NCI-H2196 treated with DMSO at 0.1 percent for 48 hours (cell line): Measurements from ENCODE around the gene EIF4EBP3.
A peak's percentile ranks its signal among the peaks of the same experiment; 100 is the strongest.

Experiments used
- DNase-seq: peaks from one replicate; lab custom pipeline; 2025; ENCODE audit not compliant: unreplicated experiment; lab: John Stamatoyannopoulos, UW

EIF4EBP3 gene

DNA sequence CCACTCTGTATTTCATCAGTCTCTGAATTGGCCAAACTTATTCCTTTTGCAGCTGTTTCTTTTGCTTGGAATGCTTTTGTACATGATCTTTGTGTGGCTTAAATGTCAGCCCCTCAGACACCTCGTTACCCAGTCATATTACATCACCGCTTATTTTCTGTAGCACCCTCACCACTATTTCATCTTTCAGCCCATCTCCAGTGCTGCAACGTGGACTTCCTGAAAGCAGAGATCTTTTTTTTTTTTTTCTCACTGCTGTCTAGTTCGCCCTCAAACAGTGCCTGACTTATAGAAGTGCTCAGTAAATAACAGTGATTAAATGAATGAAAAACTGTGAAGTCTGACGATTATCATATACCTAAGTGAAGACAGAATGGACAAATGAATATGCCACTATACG, 9.0 kb downstream of the EIF4EBP3 start:
- no peak for DNase-seq

DNA sequence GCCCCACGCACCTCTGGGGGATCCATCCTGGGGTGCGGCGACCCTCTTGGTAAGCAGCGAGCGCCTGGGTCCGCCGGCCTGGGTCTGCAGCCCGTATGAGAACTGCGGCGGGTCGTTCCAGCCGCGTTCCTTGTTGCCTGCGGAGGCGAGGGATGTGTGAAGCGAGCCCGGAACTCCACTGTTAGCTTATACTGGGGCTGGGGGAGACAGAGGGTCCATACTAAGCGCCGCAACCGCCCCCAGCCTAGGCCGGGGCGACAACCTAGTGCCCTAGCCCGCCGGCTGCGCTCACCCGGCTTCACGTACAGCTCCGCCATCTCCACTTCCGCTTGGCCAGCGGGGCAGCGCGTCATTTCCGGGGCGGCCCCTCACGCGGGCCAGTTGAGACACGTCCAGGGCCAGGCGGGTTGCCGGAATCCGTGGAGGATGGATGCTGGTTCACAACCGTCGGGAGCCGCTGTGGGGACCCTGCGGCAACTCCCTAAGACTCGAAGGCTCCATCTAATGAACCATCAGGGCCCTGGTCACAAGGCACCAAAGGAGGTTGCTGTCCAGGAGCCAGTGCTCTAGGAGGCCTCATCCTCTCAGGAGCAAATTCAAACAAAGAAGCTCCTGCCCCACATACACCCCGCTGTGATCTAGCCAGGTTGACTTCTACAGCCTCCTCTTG, 9.8 kb downstream of the EIF4EBP3 start, which contains the start of gene SRA1:
Gene SRA1, minus strand, starts transcription at position 338 of the 670 bp plus-strand sequence. Its CDS starts 21 bp downstream, at position 317.
- DNase-seq = peak; percentile 83

DNA sequence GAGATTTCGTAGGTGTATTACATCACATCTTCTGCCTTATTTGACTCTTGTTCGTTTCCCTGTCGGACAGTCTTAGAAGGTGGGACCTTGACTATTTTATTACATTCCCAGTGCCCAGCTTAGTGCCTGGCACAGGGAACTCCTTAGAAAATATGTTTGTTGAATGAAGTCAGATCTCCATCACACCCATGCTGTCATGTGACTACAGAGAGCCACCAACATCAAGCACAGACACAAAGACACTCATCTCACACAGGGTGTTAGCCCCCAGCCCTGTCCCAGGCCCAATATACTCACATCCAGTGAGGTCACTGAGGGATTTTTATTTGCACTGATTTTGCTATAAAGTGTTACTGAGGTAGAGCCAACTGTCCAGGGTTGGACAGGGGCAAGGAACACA, 10.5 kb downstream of the EIF4EBP3 start:
- DNase-seq = no peak

DNA sequence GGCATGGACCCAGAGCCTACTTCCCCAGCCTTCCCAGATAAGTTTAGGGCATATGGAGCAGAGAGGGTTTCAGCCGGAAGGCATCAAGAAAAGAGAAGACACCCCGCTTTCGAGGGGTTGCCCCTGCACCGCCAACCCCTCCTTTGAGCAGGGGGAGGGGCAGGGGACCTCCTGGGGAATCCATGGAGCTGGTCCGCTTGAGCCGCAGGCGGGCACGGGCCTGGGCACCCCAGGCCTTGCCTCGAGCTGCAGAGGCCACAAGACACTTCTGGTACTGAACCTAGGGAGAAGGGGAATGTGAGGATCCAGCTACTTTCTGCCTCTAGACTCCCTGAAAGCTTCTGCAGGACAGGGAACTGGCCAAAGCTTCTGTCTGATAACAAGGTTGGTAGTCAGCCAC, 11.1 kb downstream of the EIF4EBP3 start:
- no peak for DNase-seq

DNA sequence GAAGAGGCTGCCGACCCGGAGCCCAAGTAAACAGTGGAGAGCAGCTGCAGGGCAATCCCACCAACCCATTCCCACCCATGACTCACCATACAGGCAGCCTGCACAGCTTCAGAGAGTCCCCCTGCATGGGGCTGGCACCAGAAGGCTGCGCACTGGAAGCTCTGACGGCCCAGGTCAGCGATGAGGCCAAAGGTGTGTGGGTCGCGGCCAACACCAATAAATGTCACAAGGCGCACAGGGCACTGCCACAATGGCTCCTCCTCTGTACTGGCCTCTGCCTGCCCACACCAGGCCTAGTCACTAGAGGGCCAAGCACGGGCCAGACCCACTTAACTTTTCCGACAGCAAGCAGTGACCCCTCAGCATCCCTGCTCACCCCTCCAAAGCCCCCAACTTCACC, 12.8 kb downstream of the EIF4EBP3 start:
- DNase-seq = no peak

DNA sequence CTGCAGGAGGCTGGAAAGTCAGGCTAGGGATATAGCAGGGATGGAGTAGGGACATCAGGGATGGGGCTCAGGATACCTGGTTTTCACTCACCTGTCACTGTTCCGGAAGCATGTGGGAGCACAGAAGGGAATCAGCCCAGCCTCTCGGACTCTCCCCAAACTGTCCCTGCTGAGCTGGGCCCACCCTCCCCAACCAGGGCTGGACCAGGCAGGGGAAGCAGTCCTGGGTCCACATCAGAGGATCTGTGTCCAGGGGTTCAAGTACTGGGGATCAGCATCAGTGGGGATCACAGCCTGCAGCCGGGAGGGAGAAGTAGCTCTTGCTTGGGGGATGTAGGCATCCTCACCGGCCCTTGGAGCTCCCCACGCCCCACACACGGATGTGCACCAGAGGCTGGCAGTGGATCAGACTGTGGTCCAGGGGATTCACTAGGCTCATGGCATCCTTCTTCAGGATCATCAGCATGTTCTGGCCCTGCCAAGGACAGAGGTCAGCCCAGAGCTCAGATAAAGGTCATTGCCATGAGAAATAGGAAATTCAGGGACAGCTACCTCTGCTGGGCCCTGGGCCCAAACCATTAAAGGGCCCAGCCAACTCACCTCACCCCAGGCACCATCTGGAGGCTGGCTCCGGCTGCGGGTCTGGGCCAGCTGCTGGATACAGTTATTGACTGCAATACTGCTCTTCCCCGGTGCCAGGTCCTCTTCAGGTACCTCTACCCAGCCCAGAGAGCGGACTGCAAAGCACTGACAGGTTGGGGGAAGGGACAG, 14.5 kb downstream of the EIF4EBP3 start:
- DNase-seq = no peak

DNA sequence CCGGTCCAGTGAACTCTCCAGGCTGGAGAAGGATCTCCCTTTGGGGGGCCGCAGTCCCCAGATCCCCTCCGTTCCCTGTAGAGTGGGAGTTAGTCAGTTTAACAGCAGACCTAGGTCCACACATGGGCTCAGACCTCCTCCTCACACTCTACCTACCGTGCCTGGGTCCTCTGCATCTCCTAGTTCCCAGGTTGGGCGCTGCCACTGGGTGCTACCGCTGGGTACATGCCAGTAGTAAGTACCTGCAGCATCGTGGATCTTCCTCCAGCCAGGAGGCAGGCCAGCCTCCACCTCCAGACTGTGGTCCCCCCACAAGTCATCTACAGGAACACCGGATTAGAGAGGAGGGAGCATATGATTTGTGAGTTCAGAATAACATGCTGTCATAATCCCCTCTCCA, 16.1 kb downstream of the EIF4EBP3 start:
- DNase-seq = no peak

DNA sequence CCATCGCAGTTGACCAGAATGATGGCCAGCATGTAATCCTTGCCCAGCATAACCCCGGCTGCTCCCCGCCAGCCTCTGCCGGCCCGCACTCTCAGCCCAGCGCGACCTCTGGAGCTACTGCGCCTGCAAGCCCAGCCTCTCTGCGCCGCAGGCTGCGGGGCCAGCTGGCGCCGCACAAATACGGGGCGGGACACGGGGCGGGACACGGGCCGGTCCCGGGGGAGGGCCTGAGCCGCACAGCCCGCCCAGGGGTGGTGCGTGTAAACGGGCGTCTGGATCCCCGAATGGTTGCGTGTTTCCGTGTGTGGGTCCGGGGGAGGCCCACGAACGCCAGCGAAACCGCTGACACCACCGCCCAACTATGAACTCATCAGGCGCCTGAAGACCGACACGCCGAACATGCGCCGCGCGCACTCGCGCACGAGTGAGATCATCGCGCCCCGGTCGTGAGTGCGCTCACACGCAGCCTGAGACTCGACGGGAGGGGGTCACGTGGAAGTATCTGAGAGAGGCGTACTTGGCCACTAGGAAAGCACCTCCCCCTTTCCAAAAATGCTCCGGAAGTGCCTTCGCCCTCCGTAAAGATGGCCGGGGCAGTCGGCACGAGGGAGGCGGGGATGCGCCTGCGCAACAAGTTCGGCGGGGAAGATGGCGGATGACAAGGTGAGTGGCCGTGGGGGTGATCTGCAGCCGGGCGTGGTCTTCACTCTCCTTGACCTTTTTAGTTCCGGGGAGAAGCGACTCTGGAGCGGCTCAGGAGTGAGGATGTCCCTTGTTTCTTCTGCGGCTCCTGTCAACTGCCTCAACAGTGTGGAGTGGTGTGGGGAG, 16.9 kb downstream of the EIF4EBP3 start, which contains the start of the genes APBB3 and SLC35A4:
Gene APBB3, minus strand, starts transcription at position 403 of the 828 bp plus-strand sequence. Its CDS starts 353 bp downstream, at position 50.
Gene SLC35A4, plus strand, starts transcription at position 633 of the 828 bp plus-strand sequence. CDS start 2,342 bp downstream, outside the sequence.
- peak; percentile 92 for DNase-seq

DNA sequence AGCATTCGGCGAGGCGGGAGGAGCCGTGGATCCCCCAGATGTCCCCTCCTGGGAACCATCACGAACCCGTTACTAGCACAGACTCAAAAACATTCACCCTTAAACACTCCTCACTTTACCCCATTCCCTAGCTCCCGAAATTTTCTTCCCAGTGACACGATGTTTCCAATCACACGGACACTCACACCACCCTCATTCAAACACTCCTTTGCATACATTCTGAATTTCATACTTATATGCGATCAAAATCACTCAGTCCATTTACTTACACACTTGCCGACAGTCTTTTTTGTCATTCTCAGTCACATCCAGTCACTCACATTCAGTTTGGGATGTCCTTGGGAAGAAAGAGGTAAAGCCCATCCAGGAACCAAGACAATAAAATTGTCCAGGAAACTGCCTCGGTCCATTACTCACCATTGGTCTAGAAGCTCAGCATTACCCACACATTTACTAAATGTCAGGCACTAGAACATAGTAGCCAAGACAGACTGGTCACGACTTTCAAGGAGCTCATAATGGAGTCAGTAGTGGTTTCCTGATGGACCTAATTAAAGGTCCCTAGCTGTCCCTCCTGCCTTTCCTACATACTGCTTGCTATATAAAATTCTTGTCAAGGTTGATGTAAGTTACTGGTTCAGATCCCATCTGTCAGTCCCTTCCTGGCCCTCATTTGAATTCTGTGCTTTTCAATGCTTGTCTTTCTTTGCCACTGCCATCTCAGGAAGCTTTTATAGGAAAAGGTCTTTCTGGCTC, 17.7 kb downstream of the EIF4EBP3 start:
- no peak for DNase-seq

DNA sequence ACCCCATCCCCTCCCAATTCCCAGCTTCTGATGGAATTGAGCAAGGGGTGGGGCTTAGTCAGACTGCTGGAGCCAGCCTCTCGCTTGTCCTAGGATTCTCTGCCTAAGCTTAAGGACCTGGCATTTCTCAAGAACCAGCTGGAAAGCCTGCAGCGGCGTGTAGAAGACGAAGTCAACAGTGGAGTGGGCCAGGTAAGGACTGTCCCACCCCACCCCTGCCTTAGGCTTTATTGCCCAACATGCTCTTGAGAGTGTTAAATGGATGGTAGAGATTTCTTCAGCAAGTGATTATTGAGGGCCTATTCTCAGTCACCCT, 18.3 kb downstream of the EIF4EBP3 start:
- no peak for DNase-seq

DNA sequence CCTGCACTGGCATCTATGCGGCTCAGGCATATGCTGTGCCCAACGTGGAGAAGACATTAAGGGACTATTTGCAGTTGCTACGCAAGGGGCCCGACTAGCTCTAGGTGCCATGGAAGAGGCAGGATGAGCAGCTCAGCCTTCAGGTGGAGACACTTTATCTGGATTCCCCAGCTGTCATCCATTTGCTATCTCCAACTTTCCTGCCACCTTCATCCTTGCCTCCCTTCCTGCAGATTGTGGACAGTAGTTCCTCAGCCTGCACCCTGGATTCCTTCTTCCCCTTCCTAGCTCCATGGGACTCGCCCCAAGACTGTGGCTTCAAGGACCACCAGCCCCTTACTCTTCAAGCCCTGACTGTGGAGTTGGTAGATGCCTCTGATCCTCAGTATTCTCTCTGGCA, 19.2 kb downstream of the EIF4EBP3 start:
- DNase-seq = no peak

DNA sequence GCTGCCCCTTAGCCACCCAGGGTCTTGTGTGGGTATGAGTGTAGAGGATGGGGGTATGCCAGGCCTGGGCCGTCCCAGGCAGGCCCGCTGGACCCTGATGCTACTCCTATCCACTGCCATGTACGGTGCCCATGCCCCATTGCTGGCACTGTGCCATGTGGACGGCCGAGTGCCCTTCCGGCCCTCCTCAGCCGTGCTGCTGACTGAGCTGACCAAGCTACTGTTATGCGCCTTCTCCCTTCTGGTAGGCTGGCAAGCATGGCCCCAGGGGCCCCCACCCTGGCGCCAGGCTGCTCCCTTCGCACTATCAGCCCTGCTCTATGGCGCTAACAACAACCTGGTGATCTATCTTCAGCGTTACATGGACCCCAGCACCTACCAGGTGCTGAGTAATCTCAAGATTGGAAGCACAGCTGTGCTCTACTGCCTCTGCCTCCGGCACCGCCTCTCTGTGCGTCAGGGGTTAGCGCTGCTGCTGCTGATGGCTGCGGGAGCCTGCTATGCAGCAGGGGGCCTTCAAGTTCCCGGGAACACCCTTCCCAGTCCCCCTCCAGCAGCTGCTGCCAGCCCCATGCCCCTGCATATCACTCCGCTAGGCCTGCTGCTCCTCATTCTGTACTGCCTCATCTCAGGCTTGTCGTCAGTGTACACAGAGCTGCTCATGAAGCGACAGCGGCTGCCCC, 19.8 kb downstream of the EIF4EBP3 start:
- DNase-seq = no peak

DNA sequence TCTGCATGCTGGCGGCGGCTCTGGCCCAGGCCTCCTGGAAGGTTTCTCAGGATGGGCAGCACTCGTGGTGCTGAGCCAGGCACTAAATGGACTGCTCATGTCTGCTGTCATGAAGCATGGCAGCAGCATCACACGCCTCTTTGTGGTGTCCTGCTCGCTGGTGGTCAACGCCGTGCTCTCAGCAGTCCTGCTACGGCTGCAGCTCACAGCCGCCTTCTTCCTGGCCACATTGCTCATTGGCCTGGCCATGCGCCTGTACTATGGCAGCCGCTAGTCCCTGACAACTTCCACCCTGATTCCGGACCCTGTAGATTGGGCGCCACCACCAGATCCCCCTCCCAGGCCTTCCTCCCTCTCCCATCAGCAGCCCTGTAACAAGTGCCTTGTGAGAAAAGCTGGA, 20.4 kb downstream of the EIF4EBP3 start:
- no peak for DNase-seq

DNA sequence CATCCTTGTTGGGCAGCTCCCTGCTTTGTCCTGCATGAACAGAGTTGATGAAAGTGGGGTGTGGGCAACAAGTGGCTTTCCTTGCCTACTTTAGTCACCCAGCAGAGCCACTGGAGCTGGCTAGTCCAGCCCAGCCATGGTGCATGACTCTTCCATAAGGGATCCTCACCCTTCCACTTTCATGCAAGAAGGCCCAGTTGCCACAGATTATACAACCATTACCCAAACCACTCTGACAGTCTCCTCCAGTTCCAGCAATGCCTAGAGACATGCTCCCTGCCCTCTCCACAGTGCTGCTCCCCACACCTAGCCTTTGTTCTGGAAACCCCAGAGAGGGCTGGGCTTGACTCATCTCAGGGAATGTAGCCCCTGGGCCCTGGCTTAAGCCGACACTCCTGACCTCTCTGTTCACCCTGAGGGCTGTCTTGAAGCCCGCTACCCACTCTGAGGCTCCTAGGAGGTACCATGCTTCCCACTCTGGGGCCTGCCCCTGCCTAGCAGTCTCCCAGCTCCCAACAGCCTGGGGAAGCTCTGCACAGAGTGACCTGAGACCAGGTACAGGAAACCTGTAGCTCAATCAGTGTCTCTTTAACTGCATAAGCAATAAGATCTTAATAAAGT, 21.1 kb downstream of the EIF4EBP3 start:
- no peak for DNase-seq

DNA sequence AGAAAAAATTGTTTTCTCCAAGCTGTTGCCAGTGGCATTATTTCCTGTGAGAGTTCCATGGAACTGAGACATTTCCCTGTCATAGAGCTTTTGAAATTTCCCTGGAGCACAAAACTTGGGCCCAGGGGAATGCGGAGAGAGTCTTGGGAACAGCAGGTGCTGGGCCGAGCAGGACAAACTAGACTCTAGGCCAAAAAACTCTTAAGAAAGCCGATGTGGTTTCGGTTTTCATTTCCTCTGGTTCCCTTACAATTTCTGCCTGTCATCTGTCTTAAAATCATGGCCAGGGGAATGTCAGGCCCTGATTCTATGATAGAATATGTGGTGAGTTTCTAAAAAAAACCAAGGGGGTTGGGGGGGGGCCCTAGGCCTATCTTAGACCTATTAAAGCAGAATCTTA, 21.7 kb downstream of the EIF4EBP3 start:
- no peak for DNase-seq

DNA sequence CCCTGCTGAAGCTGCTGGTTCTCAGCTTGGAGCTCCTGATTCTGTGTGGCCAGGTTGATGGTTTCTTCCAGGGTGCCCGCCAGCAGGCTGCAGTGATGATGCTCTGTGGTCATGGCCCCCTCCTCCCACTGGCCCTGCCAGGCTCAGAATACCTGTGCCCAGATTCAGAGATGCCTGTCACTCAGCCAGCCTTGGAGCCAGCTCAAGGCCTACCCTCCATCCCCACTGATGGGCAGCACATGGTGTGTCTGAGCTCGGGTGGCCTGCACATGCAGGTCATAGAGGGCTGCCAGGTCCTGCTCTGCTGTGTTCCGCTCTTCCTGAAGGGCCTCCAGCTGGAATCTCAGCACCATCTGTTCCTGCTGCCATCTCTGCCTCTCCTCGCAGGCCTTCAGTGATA, 22.6 kb downstream of the EIF4EBP3 start:
- no peak for DNase-seq

DNA sequence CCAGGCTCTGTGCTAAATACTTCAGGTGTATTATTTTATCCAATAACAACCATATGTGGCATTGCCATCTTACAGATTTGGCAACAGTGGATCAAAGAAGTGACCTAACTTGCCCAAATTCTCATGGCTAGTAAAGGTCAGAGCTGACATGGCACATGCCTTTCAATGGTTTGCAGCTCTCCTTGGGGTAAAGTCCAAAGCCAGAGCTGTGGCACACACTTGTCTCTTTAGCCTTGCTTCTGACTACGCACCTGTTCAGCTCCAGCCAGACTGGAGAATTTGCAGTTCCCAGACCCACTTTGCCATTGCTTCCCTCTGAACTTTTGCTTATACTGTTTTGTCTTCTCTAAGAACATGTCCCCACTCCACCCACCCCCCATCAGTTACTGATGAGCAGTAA, 23.0 kb downstream of the EIF4EBP3 start:
- no peak for DNase-seq

DNA sequence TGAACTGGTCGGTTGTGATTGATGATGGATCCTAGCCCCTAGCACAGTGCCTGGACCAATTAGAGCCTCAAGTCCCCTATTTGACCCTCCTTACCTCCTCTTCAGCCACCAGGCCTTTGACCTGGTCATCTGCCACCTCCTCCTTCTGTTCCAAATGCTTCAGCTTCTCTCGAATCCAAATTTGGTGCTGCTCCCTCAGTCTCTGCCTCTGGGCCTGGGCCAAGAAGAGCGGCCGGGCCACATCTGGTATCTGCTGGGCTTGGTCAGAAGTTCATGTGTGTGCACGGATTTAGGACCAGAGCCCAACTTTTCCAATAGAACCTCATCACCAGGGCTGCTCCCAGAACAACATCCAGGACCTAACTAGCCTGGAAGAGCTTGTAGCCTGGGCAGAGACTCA, 23.6 kb downstream of the EIF4EBP3 start:
- DNase-seq = no peak

DNA sequence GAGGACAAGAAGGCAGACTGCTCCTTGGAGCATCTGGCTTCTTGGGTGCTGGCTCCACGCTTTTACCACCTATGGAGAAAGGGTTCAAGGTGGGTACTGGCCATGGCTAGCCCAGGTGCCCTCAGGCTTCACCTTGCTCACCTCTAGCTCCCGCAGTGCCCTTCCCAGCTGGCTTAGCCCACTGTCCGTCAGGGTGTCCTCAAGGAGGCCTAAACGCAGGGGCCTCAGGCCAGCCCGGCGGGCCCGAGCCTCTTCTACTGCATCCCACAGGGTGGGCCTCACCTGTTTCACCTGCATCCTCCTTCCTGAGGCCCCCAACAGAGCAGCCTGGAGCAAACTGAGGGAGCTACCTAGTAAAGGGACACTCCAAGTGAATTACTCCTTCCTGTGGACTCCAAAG, 26.2 kb downstream of the EIF4EBP3 start:
- no peak for DNase-seq

DNA sequence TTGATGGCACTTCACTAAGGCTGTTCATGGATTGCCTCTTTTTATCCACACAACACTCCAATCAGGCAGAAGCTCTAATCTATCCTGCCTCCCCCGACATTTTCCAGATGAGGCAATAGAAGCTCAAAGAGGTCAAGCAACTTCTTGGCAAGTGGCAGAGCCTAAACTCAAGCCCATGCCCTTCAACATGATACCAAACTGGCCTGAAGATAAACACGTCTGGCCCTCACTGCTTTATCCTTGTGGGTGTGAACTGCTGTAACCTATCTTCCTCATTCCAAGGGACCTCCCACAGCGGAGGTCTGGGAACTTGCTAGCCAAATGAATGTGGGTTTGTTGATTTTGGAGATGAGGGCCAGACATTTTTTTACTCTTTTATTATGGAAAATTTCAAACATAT, 26.7 kb downstream of the EIF4EBP3 start:
- no peak for DNase-seq
